NCI-H82 treated with DMSO at 0.1 percent for 48 hours (cell line): ENCODE data around the gene SLC1A5.
A peak's percentile ranks its signal among the peaks of the same experiment; 100 is the strongest.

ENCODE experiments used
- DNase-seq: peaks from one replicate; lab custom pipeline; 2025; ENCODE audit not compliant: unreplicated experiment; lab: John Stamatoyannopoulos, UW

SLC1A5 gene

DNA sequence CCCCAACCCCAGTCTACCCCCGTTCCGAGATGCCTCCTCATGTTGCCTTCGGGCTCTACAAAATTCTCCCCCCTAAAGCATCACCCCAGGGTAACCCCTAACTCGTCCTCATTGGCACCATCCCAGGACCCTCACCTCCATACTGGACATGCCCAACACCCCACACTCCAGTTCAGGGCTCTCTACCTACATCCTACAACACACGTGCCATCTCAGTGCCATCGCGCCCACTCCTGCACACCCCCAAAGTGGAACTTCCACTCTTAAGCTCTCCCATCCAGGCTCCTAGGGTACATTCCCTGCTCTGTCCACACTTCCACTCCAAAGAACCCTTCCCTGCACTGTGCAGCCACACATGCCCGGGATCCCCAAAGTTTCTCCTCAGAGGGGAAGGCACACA is 43.4 kb downstream of the SLC1A5 start:
- DNase-seq = no peak

DNA sequence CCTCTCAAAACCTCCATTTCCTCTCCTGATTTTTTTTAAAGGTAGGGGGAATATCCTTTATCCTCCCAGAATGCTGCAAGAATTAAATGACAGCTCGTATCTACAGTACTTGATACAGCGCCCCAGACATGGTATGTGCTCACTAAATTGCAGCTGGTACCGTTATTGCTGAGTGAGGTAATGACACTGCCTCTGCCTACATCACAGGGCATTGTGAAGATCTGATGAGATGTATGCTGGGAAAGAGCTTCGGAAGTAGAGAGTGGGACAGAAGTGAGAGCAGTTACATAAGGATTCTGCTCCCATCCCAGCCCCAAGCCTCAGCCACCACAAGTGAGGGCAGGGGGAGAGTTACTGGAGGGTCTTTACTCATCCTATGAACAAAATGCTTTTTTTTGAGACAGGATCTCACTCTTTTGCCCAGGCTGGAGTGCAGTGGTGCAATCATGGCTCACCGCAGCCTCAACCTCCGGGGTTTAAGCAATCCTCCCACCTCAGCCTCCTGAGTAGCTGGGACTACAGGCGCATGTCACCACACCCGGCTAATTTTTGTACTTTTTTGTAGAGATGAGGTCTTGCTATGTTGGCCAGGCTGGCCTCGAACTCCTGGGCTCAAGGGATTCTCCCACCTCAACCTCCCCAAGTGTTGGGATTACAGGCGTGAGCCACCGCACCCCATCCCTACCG is 44.2 kb downstream of the SLC1A5 start:
- DNase-seq = no peak

DNA sequence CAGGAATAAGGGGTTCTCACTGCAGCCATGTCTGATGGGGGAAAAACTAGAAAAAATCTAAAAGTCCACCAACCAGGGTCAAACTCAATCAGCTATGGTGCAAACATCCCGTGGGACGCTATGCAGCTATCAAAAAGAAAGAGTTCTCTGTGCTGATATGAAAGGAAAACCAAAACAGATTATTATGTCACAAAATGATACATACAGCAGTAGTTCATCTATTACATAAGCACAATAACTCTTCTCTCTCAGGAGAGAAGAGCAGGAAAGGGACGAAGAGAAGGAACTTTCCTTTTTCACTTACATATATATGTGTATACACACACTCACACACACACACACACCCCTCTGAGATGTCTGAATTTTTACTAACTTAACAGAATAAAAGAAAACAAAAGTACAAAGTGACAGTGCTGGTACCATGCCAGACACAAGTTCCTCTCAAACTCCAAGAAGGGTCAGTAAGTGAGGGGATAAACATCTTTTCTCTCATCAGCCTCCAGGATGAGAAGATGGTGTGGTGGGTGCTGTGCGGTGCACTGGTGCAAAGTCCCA is 45.4 kb downstream of the SLC1A5 start:
- DNase-seq = no peak

DNA sequence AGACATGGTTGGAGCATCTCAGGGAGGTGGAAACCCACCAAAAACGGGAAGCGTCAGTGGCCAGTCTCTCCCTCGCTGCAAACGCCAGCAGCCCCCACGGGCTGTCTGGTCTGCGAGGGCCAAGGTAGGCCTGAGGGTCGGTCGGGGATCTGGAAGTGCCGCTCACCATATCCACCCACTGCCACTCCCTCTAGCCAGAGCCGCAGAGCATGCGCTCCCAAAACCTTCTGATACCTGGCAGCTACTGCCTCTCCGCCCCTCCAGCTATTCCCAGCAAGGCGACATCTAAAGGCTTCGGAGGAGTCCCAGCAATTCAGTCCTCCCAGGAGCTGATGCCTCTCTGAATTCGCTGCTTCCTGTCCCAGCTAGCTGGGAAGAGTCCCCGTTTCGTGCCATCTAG is 46.9 kb downstream of the SLC1A5 start:
- no peak for DNase-seq

DNA sequence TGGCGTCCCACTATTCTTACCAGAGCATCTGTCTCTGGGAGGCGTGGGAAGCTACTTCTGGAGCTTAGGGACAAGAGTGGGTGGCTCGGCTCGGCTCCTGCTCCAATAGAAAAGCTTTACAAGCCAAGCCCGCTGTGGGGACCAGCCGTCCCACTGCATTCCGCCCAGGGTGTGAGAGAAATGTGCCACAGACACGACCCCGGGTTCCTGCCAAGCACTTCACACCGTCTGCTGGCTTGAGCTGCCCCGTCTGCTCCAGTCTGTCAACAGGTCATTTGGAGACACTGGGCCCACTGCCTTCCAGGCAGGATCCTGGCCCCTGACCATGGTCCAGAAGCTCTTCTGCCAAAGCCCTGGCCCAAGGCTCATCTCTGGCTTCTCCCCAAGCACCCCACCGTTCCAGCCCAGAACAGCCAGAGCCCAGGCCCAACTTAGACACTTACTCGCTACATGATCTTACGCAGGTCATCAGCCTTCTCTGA is 49.1 kb downstream of the SLC1A5 start:
- DNase-seq = no peak

DNA sequence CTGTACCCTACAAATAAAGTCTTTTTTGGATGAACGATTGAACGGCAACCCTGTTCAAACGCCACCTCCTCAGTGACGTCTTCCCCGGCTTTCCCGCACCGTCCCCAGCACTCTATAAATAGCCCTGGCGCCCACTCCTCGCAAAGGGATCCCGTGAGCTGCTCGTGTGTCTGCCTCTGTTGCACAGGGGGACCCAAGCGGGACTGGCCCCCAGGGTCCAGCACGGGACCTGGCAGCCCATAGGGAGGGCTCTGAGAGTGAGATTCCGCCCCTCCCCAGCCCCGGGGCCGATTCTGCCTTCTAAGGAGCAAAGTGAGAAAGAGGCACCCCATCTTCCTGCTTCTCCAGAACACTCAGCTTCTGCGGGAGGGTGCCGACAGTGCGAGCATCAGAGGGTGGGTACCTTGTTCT is 50.6 kb downstream of the SLC1A5 start:
- DNase-seq = no peak

DNA sequence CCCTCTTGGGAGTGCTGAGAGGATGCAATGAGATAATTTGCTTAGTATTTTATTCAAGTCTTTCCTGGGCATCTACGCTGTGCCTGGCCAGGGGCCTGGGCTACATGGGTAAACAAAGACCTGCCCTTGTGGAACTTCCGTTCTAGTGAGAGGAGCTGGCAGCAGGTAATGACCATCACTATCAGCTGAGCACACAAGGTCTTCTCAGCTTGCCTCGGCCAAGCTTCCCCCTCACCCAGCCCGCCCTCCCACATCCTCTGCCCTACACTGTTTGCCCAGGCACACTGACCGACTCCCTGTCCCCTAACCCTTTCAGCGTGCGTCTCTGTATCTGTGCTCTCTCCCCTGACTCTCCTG is 51.1 kb downstream of the SLC1A5 start:
- no peak for DNase-seq

DNA sequence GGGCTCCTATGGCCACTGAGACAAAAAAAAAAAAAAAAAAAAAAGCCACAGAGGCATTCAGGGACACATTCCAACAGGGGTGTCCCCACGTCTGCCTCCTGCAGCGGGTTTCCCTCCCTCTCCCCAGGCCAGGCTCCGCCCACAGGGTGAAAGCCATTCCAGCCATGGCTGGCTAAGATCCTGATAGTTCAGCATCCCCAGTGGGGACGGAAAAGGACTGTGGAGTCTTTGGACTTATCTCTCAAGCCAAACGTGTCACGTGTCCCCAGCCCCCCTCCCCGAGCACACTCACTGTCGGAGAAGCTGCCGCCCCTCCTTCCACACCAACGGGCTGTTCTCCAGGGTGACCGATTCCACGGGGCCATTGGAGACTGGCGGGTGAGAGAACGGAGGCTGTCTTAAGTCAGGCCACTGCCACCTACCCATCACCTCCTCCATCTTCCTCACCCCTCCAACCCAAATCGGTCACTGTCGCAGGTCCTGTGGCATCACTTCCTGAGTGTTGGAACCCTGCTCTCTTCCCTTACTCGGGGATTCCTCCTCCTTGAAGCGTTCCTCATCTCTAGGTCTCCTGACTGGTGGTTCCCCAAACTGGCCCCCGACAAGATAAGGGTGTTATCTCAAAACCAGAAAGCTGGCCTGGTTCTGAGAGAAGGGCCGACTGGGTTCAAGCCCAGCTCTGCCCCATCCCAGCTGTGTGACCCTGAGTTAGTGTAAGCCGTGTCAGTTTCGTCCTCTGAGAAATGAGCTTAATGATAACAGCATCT is 51.7 kb downstream of the SLC1A5 start:
- no peak for DNase-seq

DNA sequence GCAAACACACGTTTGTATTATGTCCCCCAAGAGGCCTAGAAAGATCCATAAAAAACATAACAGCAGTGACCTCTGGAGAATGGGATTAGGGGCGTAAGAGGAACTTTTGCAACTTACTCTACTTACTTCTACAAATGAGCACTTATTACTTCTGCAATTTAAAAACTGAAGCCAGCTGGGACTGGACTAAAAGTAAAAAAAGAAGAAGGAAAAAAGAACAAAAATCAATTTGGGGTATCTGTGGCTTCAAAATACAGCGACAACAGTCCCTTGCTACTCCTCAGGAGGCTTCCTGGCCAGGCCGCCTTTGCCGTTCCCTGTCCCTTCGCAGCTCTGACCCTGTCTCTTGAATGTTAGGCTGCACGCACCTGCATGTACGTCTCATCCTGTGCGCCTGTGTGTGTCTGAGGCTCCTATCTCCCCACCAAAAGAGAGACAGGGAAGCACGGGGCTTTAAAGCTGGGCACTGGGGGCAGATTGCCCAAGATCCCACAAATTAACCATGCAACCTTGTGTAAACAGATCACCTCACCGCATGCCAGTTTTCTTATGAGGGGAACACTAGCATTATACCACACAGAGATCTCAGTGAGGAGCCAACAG is 54.6 kb downstream of the SLC1A5 start:
- DNase-seq = no peak

DNA sequence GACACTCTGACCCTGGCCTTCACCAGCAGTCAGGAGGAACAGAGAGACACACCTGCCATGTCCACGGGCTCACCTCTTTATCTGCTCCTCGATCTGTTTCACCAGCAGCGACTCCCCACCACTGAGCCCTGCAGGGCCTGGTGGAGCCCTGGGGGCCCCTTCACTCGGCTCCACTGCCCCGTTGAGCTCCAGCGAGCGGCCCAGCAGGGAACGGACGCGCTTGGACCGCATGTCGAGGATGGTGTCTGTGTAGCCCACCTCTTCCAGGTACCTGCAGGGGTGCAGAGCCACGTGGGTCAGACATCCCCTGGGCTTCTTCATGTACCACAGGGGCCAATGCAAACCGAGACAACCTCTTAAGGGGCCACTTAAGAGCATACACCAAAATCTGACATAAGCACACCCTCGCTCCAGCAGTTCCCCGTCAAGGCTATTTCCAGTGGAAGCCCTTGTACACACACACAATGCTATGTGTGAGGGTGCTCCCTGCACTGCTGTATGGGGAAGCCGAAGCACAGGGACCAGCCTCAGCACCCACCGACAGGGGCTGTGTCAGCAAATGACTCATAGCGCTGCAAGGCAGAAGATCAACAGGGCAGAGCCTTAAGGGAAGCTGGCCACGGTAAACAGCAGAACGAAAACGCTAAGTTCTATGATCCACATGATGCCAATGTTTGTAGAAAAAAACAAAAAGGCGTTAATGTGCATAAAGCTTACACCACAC is 55.3 kb downstream of the SLC1A5 start:
- no peak for DNase-seq

DNA sequence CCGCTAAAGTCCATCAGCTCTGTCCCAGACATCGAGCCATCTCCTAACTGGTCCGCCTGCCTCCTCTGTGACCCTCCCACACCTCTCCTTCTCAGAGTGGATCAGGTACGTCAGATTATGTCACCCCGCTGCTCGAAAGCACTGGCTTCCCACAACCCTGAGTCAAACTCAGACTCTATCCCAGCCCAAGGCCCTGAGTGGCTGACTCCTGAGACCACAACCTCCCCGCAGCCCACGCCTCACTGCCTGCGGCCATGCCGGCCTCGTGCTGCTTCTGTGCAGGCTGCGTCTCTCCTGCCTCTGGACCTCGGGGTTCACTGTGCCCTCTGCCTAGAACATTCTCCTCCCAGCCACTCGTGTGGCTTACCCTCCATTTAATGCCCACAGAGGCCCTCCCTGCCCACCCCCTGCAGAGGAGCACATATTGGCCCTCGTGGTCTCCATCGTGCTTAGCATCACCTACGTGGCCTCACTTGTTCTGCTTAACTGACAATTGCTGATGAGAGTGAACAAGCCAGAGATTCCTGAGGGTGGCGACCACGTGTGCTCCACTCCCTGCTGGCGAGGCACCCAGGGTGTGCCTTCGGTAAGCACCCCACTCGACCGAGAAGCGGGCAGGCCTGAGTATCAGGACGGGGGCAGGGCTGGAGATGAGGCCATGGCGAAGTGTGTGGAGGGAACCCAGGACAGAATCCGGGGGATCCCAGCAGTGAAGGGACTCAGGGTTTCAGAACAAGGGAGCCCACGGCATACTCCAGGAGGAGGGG is 56.0 kb downstream of the SLC1A5 start:
- DNase-seq = no peak

DNA sequence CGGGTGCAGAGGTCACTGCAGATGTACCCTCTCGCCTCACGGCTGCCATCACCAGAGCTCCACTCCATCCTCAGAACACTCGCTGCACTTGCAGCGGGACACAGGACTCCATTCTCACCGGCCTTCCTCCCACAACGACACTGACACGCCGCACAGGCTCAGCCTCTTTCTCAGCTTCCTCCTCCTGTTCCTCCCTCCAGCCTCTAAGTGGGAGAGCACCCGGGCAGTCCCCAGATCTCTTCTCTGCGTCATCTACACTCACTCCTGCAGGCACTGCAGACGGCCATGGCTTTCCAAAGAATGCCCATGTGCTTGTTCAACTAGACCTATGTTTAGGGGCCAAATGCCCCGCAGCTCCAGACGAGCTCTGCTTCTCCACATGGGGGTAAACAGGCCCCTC is 56.8 kb downstream of the SLC1A5 start:
- DNase-seq = no peak

DNA sequence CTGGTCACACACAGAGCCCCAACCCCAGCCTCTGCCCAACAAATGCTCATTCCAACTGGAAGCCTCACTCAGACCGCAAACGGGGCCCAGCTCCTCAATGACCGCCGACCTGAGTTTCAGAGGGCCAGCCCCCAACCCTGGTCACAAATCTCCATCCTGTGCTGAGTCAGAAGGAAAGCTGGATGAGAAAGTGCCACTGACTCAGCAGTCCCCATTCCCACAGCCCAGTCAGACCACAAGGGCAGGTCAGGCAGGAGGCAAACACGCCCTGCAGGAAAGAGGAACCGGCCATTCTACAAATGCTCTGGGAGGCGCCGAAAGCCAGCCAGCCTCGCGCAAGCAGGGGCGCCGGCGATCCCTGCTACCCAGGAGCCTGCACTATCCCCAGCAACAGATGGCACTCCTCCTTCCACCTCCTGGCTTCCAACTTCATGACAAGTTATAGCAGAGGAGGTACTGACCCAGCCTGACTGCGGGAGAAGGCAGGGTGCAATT is 57.3 kb downstream of the SLC1A5 start:
- no peak for DNase-seq

DNA sequence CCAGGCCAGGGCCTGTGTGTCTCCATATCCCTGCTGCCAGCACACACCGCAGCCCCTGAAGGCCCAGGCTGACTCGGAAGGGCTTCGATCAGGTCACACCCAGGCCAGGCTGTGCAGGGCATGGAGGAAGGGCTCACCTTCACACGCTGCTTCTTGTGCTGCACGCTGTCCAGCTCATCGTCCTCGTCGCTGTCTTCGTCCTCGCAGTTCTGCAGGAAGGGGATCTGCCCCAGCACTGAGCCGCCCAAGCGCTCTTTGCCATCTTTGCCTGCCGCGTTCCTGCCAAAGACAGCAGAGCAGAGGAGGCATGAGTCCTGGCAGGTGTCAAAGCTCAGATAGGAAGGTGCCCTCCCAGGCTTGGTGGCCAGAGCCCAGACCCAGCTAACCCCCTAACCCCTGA is 57.8 kb downstream of the SLC1A5 start:
- DNase-seq = no peak

DNA sequence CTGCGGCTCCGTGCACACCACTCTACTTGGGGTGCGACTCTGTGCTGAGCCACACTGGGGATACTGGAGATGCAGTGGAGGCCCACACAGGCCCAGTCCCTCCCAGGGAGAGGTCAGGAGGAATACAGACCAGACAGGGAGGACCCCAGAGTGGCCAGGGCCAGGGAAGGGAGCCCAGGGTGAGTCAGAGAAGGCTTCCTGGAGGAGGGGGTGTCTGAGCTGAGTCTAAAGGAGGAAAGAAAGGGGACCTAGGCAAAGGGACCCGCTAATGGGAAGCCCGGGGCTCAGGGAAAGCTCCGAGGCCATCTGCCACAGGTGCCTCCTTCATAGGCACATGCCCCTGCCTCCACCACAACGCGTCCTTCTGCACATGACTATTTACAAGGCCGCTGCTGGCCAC is 58.2 kb downstream of the SLC1A5 start:
- no peak for DNase-seq

DNA sequence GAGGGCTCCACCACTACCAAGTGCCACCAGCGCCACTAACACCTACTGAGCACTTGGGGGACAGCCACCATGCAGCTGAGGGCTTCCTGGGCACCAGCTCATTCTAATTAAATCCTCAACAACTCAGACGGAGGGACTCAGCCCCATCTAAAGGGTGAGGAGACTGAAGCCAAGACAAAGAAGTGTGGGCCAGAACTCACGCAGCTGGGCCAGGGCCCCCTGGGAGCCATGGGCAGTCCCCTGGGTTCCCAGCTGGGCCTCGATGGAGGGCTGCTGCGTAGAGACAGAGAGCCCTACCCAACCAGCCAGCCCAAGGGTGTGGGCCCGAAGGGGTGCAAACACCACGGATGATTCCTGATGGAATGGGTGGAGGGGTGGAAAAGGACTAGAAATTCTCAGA is 58.7 kb downstream of the SLC1A5 start:
- DNase-seq = no peak

DNA sequence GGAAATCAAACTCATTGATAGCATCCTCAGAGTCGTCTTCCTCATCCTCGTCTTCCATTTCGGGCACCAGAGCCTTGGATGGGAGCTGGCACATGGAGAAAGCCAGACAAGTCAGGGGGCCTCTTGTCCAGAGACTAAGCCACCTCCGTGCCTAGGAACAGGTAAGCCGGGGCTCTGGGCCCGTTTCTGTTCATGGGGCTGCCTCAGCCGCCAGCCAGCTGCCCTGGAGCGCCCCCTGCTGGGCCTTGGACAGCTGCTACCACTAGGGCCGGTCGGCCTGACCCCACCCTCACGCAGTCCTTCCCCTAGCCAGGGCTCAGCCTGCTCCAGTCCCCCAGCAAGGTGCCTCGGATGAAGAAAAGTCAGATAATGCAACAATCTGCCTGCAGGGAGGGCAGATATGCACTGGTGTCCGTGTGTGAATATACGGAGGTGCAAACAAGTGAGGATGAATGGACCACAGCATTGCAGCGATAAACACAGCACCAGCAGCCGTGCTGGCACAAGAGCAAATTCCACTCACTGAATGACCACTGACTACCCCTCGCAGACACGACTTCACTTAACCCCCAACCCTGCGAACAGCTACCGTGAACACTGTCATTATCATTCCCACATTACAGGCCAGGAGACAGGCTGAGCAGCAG is 59.6 kb downstream of the SLC1A5 start:
- DNase-seq = peak; percentile 33

DNA sequence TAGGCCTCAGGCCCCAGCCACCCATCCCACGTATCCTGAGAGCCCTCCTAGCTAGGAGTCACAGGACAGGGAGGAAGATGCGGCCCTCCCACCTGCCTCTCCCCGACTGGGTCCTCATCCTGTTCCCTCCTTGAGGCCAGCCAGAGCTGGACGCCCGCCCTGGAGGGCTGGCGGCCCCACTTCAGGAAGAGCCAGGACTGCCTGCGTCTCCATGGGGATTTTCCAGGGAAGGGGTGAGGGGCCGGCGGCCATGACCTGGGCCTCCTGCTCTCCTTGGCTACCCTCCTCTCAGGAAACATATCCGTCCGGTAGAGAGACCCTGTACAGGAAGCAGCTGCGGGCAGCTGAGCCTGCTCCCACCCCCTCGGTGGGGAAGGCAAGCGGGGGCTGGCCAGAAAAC is 60.2 kb downstream of the SLC1A5 start:
- DNase-seq = no peak

DNA sequence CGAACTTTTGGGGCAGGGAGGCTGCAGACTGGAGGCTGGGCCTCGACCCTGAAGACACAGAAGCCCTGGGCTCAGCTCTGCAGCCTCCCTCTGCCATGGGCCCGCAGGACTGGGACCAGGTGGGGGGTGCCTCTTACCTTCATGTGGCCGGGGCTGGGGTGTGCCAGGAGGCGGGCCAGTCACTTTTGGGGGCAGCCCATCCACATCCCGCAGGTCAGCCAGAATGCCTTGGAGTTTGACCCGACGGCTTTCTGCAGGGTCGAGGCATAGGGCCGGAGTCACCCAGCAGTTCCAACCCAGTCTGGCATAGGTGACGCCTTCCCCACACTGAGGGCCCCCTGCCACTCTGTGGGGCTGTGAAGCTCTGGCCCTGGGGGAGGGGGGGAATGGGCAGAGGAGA is 60.6 kb downstream of the SLC1A5 start:
- no peak for DNase-seq

DNA sequence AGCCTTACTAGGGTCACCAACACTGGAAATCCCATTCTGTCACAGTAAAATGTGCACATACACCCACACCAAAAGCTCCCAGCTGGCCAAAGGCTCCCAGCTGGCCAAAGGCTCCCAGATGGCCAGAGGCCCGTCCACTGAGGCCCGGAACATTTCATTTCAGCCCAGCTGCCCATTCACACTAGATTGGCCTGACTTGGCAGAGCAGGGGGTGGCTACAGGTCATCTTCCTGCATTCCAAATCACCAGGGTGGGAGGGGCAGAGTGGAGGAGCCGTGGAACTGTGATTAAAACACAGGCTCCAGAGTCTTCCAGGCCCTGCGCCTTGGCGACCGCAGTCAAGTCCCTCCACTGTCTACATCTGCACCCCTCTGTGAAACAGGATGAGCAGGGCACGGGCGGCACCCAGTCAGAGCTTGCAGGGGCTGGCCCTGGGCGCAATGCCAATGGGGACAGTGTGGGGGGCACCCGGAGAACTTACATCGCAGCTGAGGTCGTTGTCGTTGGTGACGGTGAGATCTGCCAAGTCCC is 61.4 kb downstream of the SLC1A5 start:
- DNase-seq = no peak
